Endometrium (tissue), 2 donors: ENCODE data around the gene TSC22D2.

Experiments
- FAIRE-seq: peaks from 2 replicates; lab custom pipeline; 2012; peaks lifted over from hg19 to GRCh38; lab: Jason Lieb, UNC
- donor health status: control.
- donor health status: control.

TSC22D2 gene

DNA sequence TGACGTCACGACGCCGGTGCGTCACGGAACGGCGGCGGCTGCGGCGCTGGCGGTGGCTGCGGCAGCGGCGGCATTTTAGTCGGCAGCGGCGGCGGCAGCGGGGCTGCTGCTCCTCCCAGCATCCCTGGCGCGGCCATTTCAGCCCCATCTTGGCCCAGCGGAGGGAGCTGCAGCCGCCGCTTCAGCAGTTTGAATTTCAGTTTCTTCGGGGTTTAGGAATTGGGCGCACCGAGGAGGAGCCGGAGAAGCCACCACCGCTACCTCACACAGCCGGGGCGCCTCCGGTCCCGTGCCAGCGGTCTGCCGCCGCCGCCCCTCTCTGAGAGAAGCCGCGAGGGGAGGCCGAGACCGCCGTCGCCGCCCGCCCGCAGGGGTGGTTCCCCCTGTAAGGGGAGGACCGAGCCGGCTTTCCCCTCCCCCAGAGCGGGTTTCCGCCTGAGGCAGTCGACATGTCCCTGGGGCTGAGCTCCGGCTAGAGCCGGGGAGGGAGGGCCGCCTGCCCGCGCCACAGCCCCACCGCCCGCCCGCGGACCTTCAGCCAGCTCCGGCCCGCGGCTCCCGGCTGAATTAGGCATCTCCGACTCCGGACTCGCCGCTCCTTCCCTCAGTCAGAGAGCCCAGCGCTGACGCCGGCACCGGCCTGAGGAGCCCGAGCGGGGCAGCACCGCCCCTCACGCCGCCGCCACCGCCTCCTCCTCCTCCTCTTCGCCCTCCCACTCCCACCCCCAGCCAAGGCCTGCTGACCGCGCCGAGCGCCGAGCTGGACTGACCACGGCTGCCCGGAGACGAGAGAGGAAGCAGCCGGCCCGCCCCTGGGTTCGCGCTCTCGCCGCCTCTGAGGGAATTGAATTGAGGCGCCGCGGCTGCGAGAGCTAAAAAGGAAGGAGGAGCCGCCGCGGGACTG, at the start of gene TSC22D2:
TSC22D2 (plus strand) TSS at position 78 of the 904 bp plus-strand sequence. CDS start 1,053 bp downstream, outside the sequence.
- no peak for FAIRE-seq

DNA sequence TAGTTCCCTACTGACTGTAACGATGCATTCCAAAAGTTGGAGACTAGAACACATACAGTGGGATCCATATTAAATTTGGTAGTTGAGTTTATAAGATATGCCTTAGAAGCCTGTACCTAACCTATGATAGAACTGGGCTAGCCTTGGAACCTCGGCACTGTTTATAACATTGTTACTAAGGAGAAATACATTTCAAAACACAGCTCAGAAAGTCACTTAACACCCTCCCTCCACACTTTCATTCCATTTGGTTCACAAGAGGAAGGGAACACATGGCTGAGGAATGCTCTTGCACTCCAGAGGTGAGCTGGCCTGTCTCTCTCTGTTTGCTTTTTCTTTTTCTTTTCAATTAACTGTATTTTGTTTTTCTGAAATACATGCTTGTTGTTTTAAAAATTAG, 48.7 kb upstream of the TSC22D2 start:
- no peak for FAIRE-seq

DNA sequence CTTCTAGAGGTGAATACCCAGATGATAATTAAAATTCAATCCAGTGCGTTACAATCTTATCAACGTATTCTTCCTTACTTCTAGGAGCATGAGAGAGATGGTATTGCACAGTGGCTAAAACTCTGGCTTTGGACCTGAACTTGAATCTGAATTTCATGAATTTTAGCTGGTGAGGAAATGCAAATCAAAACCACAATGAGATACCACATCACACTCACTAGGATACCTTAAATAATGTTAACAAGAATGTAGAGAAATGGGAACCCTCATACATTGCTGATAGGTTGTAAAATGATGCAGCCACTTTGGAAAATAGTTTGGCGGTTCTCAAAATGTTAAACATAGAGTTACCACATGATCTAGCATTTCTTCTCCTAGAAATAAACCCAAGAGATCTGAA, 47.1 kb upstream of the TSC22D2 start:
- no peak for FAIRE-seq

DNA sequence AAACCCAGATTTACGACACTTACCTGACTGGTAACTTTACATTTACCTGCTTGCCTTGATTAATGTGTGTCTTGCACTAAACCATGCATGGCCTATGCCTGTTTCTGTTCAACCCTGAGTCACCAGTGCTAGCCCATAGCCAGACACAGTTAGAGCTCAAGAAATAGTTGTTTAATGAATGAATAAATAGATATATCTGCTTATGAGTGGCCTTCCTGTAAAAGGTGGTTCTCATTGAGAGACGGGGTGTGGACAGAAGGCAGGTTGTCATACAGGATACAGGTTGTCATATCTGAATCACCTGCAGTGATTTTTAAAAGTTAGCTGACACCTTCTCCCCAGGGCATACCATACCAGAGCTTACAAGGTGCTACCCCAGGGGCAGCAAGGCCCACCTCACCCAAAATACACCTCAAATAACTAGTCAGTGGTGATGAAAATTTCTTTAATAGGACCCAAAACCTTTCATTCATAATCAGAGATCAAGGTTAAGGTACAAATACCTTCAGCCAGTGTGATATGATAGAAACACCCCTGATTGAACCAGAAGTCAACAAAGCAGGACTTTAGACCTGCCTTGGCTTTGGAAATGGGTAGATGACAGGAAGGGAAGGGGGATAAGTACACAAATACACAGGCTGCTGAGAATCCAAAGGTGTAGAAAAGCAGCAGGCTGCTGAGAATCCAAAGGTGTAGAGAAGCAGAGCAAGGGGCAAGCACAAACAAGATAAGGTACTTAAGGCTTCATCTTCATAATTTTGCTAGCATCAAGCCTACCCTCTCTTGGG, 45.4 kb upstream of the TSC22D2 start:
- FAIRE-seq, result no peak

DNA sequence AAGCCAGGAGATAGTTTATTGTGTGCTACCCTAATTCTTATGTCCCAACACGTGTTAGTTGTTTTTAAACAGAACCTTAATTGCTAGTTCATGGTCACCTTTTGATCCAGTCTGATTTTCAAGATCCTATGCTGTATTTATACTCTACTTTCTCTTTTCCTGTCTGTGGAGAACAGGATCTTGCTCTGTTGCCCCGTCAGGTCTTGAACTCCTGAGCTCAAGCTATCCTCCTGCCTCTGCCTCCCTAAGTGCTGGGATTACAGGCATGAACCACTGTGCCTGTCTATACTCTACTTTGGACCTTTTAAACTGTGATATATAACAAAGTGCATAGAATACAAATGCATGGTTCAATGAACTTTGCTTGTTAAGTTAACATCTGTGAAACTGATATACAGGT, 44.7 kb upstream of the TSC22D2 start:
- FAIRE-seq, result no peak

DNA sequence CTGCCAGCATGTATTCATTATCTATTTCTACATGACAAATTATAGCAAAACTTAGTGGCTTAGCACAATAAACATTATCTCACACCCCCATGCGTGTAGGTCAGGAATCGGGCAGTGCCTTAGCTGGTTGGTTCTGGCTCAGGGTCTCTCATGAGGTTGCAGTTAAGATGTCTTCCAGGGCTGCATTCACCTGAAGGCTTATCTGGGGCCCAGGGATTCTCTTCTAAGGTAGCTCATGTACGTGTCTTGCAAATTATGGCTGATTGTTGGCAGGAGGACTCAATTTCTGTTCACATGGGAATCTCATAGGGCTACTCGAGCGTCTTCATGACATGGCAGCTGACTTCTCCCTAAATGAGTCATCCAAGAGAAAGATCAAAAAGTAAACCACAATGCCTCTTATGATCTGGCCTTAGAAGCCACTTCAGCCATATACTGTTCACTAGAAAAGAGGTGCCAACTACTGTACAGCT, 42.9 kb upstream of the TSC22D2 start:
- no peak for FAIRE-seq

DNA sequence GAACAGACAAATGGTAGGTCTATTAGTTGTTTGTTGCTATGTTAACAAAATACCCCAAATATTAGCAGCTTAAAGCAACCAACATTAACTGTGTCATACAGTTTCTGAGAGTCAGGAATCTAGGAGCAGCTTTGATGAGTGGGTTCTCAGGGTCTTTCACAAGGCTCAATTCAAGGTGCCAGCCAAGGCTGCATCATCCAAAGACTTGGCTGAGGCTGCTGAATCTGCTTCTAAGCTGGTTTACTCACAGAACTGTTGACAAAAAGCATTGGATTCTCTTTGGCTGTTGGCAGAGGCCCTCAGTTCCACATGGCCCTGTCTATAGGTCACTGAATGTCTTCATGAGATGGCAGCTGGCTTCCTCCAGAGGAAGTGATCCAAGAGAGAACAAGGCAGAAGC, 40.3 kb upstream of the TSC22D2 start:
- no peak for FAIRE-seq

DNA sequence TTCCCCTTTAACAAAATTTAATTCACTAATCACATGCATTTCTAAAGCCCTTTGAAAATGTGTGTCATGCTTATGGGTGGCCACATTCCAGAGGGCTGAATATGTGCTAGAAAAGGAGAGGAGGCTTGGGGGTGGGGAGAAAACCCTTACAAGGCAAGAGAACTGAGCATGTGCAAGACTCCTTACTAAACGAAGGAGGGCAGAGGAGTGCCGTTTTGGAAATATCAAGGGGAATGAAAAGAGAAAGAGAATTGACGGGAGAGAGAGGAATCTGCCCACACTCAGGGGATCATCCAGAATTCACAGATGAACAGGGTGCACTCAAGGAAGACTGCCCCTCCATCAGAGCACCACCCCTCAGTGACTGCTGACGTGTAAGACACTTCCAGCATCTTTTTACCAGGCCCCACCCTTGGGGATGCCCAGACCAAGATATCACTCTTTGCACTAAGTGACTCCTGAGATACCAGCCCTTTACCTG, 37.9 kb upstream of the TSC22D2 start:
- FAIRE-seq, result peak; percentile 39

DNA sequence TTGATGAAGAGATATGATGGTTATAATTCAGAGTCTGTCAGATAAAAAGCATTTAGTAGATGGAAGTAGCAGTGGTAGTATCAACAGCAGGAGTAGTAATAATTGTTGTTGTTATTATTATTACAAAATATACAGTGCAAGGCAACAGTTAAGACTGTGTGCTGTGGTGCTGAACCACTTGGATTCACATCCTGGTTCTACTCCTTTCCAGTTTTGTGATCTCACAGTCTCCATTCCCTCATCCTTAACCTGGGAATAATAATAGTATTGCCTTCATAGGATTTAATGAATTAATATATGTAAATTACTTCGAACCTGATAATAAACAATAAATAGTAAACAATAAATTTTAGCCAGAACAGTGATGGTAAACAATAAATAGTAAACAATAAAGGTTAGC, 37.1 kb upstream of the TSC22D2 start:
- no peak for FAIRE-seq

DNA sequence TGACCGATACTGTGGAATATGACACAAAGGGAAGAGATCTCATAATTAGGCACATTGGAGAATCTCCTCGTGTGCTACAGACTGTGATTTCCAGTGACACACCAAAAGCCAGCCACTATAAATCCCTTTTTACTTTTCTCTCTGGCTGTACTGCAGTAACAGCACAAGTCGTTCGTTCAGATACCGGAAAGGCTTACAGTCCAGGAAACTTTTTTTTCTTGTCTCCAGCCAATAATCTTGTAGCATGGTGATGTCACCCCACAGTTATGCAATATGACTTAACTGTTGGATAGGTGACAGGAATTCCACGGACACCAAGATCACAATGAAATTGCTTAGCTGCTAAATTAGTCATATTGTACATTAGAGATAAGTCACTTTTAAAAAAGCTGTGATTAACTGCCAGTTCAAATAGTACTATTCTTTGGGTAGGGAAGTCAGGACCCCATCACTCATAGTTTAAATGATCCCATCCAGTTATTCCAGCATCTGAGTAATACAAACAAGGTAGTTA, 36.3 kb upstream of the TSC22D2 start:
- peak; percentile 94 for FAIRE-seq

DNA sequence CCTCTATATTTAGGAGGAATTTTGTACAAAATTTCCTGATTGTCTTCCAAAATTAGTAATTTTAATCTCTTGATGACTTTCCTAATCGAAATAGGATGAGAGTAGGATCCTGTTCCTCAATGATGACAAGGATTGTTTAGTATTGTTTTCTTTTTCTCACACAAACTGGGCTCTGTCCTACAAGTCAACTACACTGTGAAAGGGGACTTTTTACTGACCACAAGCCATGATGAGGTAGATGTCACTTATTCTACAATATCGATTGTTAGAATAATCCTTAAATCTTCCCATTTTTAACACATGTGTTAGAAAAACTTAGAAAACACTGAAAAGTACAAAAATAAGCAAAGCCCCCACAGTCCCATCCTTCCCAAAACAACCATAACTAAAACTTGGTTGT, 35.8 kb upstream of the TSC22D2 start:
- no peak for FAIRE-seq

DNA sequence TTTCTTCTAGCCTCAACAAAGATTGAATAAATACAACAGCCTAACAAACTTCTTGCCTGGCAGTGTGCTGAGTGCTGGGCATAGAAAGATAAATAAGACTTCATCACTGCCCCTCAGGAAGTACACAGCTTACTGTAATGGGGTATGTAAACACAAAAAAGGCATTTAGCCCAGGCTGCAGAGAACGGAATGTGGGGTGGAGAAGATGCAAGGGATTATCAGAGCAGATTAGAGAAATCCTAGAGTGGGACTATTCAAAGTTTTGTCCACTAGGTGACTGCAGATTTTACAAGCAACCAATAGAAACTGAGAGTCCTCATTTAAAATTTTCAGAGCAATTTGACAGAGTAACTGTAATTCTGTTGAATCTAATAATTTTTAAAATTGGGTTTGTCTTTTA, 35.4 kb upstream of the TSC22D2 start:
- no peak for FAIRE-seq

DNA sequence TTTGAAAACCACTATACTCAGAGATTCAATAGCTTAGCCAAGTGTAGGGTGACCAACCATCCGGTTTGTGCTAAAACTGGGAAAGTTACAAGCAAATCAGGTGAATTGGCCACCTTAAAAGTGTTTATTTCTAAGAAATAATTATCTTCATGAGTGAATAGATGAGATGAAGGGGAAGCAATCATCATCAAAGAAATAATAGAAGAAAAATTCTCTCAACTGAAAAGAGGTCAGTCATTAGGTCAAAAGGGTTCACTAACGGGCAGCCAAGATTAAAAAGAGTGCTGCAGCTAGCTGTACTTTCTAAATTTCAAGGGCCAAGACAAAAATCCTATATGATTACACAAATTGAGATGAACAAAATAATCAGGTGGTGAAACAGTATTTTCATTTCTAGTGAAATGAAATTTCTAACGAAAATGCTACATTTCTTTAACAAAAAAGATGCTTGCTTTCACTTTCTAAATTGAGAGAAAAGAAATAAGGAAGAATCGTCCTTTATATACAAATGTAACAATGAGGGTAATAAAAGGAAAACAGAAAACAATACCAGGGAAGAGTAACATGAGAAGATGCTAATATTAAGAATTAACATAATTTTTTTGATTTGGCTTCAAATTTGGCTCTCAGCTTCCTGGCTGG, 34.7 kb upstream of the TSC22D2 start:
- no peak for FAIRE-seq

DNA sequence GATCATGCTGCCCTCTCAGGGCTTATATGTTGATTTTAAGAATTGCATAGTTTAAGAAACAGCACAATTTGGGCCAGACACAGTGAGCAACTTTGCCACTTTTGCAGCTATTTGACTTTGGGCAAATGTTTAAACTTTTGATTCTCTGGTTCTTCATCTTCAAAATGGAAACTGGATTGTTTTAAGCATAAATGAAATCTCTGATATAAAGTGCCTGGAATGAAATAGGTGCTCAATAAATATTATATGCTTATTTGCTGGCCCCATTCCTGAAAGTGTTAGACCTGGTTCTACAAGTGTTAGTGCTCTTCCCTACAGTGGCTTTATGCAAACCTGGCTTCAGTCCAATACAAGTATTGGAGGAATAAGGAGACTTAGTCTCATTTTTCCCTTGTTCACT, 33.1 kb upstream of the TSC22D2 start:
- FAIRE-seq, result no peak

DNA sequence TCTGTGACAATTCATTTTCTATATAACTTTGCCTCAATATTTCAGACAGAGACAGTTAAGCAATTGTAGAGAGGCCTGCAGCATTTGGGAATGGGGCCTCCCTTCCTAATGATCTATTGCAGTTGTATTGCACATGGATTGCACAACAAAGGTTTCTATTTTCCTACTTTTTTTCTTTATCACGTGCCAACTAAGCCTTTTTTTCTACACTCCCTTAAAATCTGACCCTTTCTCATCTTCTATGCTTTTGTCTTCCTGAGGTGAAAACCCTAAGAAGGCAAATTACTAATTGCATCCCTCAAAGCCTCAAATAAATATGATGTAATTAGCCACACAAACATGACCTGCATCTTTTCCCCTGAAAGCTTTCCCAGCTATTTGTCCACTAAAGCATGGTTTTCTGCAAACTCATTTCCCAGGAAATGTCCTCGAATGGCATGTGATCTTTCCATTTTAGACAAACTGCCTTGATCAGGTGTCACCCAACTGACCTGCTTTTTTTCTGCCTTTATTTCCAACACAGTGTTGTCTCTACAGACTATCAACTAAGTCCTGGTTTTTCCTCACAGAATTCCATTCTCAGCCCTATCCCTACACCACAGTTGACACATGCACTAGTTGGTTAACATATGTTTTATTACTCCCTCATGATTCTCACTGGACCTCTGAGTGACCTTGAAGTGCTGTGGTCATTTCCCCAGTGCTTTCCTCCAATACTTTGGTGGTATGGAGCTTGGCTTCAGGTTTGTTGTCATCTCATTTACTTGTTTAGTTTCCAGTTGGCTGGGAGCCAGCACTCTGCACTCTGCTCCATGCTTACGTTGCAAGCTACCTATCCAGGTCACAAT, 31.9 kb upstream of the TSC22D2 start:
- no peak for FAIRE-seq

DNA sequence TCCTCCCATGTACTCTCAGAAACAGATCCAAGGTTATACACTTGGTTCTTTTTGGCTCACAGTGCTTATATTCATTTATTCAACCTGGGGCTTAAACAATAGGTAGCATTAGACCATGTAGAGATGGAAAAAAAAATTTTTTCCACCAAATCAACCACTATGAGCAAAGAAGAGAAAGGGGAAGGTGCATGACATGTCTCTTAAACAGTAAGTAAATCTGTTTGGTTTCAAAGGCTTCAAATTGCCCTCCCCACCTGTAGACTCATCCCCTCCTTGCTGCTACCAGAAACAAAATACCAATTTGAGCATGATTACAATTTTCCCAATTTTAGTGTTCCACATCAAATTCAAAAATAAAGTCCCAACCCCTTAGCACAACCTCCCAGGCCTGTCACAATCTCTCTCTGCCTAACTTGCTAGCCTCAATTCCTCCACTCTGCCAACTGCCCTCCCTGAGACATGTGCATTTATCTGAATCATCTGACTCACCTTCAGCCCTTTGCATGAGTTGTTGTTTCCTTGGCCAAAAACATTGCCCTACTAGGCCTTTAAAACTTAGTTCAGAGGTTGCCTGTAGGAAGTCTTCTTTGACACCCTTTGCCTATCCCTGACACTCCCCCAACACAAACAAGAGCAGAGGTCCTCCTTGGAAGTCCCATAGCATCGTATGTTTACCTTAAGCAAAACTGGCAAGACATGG, 30.3 kb upstream of the TSC22D2 start:
- FAIRE-seq, result no peak

DNA sequence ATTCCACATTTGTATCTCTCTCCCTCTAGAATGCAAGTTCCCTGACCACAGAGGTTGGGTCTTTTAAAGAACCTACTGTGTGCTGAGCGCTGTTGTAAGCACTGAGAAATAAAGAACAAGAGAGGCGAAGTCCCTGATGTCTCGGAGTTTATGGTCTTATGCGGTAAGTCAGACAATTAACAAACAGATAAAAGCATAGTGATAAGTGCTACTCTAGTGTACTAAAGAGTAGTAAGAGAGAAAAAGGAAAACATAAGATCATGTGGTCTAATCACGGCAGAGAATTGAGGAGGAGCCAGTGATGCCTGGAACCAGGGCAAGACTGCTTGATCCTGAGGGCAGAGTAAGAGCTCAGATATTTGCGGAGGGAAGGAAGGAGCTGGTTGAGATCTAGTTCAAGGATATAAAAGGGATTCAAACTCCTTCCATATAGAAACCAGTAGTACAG, 29.8 kb upstream of the TSC22D2 start:
- FAIRE-seq, result no peak

DNA sequence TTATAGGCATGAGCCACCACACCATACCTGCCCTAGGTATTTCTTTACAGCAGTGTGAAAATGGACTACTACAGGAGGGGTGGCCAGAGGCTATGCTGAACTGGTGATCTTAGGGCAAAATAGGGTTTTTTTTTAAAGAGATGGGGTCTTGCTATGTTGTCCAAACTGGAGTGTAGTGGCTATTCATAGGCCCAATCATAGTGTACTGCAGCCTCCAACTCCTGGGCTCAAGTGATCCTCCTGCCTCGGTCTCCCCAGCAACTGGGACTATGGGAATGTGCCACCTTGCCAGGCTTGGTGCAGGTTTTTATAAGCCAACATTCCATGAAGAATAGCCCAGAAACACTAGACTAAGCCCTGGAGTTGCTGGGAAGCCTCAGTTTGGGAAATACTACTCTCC, 28.6 kb upstream of the TSC22D2 start:
- FAIRE-seq, result no peak

DNA sequence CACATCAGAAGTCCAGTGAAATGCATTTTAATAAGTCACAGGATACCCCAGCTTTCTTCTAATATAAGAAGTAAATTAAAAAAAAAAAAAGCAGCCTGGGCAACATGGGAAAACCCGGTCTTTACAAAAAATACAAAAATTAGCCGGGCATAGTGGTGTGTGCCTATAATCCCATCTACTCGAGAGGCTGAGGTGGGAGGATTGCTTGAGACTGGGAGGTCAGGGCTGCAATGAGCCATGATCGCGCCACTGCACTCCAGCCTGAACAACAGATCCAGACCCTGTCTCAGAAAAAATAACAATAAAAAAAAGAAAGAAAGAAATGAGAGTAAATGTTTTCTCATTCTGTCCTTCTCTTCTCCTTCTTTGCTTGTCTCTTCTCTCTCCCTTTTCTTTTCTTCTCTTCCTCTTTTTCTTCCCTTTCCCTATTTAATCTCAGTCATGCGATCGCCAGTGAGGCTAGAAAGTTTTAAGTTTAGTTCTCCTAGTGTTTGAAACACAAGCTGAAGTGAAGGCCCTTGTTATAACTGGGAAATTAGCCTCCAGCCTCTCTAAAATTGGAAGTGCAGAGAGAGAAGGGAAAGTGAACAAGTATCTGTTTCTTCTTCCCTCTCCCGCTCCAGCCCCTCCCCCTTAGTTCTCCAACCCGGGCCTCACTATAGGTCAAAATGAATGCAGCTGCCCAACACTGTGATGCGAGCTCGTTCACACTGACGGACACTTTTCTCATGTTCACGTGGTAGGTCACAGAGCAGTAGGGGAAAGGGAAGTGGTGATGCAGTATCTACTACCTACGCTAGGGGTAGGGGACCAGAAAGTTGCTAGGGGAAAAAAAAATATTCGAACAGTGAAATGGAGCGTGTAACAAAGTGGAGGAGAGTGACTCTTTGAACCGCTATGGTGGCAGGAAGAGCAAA, 23.5 kb upstream of the TSC22D2 start:
- no peak for FAIRE-seq
